SIG-M5 (cell line): Measurements from ENCODE around the gene CRTC3.
A peak's percentile ranks its signal among the peaks of the same experiment; 100 is the strongest.
"Not testable (repeated sequence)": the region's sequence is repeated elsewhere in the genome, so short reads cannot be mapped to it uniquely, and the experiment has no call there.

Experiments
- DNase-seq: peaks from one replicate; lab custom pipeline; 2025; lab: John Stamatoyannopoulos, UW

CRTC3 gene

DNA sequence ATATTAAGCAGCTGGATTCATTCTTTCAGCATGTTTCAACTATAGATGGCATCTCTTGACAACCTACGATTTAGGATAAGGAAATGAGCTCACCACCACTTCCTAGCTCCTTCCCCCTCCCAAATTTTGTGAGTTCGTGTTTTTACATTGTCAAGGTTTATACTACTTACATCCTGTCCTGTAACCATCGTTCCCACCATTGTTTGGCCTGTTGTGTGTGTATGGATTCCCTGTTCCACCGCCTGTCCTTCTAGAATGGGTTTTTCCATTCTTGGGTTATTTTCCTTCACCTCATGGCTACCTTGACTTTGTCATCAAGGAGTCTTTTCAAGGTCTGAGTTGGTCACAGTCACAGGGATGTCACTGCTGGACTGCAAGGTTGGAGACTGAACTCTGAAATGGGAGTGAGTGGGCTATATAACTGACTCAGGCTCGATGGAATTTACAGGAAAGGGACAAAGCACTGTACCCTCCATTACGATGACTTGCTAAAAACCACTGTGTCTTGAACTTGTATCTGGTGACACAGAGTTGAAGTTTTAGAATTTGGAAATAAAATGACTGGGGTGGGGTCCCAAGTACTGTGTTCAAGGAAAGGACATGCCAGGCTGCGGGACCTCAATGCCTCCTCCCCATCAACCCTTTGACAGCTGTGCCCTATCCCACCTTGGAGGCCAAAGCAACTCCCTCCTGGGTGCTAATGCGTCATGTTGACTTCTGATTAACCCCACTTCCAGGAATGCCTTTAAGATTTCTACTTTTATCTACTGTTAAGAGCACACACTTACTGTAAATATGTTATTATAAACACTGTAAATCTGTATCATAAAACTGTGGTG lies 120.6 kb downstream of the CRTC3 start:
- DNase-seq = no peak

DNA sequence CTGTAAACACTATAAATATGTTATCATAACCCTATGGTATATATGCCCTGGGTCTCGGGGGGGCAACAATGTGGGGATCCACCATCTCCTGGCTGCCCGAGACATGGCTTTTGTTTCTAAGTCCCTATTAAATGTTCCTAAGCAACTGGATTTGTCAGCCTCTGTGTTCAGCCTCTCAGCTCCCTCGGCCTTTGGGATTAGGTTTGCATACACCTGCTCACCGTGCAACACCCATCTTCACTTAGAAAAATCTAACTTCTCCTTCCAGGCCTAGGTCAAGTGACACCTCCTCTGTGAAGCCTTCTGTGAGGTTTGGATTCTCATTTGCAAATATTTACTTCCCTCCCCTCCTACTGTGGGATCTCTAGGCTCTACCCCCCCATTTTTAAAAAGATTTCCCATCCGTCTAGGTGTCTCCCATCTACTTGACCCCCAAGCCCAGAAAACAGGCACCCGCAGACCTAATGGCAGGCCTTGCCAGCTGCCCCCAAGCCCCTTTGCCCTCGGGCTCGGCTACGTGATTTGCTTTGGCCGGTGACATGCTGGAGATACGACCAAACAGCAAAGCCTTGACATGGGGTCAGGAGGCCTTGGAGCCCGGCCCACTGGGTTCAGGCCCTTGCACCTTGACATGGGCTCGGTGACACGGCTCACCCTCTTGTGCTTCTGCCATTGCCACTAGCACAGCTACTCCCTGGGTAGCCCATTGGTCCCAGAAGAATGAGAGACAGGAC lies 121.4 kb downstream of the CRTC3 start:
- no peak for DNase-seq

DNA sequence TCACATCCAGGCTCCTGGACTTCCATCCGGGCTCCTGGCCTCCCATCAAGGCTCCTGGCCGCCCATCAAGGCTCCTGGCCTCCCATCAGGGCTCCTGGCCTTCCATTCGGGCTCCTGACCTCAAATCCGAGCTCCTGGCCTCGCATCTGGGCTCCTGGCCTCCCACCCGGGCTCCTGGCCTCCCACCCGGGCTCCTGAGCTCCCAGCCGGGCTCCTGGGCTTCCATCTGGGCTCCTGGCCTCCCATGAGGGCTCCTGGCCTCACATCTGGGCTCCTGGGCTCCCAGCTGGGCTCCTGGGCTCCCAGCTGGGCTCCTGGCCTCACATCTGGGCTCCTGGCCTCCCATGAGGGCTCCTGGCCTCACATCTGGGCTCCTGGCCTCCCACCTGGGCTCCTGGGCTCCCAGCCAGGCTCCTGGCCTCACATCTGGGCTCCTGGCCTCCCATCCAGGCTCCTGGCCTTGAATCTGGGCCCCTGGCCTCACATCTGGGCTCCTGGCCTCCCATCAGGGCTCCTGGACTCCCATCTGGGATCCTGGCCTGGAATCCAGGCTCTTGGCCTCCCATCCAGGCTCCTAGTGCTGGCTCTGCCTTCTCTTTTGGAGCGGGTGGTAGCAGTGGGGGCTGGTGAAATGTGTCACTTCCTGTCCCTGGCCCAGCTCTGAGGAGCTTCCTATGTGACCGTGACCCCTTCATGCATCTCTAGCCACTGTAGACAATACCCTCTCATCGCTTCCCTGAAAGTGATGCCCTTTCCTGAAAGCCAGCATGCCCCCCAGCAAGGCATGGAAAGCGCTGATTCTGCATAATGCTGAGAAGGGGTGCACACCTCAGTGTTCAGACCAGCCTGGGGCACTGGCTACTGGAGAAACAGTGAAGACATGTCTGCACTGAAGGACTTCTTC lies 124.8 kb downstream of the CRTC3 start:
- no peak for DNase-seq

DNA sequence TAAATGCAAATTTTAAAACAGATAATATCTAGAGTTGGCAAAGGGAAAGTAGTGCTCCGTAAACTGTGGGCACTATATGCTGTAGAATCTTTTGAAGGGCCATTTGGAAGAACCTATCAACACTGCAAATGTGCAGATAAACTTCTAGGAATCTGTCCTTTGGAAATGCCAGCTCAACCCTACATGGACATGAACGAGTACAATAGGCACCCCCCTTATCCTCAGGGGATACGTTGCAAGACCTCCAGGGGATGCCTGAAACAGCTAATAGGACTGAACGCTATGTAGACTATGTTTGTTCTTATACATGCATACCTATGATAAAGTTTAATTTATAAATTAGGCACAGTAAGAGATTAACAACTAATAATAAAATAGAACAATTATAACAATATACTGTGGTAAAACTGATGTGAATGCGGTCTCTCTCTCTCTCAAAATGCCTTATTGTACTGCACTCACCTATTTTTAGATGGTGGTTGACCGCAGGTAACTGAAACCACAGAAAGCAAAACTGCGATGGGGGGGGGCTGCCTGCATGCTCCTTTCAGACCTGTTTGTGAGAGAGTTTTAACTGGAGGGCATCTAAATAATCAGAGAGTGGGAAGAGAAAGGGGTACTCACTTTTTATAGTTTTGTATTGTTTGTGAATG lies 127.9 kb downstream of the CRTC3 start:
- not testable (repeated sequence) for DNase-seq

DNA sequence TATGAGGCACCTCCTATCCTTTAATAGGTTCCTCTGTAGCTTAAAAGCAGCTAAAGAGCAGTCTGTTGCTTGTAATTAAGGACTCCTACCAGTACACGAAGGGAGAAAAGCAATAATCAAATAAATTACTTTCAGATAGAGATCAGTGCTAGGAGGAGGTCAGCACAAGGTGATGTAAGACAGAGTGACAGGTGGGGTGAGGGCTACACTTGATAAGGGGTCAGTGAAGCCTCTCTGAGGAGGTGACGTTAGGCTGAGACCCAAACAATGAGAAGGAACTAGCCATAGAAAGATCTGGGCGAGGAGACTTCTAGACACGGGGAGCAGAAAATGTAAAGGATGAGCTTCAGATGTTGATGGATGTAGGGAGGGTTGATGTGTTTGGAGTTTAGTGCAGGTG lies 129.8 kb downstream of the CRTC3 start:
- DNase-seq = no peak

DNA sequence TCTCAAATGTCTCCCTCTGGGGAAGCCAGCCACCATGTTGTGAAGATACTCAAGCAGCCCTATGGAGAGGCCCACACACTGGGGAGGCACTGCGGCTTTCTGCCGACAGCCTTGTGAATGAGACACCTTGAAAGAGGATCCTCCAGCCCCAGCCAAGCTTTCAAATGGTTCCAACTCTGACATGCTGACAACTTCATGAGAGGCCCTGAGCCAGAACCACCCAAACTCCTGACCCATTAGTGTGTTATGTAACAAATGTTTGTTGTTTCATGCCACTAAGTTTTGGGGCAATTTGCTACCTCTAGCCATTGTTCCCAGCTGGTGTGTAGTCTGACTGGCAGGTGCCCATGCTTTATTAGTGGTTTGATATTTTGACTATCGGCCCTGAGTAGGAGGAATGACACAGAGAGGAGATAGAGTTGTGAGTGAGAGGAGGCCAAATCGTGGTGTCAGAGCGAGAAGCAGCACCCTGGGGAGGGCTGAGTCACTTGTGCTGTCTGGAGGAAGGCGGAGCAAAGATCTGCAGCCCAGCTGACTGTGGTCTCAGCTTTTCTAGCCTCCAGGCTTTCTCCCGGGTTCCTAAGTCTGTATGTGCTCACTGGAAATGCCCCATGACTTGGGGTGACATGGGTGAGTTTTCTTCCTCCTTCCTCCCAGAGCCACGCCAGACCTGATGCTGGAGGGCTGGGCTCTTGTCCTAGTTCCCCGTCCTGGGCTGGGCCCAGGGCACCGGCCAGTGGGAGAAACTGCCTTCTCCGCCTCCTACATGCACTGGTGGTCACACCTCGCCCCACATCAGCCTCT lies 130.7 kb downstream of the CRTC3 start:
- DNase-seq = peak; percentile 87

DNA sequence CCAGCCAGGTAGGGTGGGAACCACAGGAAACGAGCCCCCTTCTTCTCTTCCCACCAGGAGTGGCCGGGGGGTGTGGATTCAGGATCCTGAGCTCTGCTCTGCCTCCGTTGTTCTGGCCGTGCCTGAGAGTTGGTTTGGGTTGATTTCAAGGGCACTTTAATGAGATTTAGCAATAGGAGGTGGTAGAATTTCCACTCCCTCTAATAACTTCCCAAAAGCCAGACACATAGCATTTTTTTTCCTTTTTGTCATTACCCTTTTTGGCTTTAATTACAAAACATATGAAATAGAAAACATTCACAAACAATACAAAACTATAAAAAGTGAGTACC lies 131.2 kb downstream of the CRTC3 start:
- DNase-seq = peak; percentile 71

DNA sequence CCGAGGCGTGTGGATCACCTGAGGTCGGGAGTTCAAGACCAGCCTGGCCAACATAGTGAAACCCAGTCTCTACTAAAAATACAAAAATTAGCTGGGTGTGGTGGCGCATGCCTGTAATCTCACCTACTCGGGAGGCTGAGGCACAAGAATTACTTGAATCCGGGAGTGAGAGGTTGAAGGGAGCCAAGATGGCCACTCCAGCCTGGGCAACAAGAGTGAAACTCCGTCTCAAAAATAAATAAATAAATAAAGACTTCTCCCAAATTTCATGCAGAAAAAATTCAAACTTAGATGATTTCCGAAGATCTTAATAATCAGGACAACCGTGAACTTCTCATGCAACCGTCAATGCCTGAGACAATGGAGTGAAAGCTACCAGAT lies 134.3 kb downstream of the CRTC3 start:
- DNase-seq = not testable (repeated sequence)

DNA sequence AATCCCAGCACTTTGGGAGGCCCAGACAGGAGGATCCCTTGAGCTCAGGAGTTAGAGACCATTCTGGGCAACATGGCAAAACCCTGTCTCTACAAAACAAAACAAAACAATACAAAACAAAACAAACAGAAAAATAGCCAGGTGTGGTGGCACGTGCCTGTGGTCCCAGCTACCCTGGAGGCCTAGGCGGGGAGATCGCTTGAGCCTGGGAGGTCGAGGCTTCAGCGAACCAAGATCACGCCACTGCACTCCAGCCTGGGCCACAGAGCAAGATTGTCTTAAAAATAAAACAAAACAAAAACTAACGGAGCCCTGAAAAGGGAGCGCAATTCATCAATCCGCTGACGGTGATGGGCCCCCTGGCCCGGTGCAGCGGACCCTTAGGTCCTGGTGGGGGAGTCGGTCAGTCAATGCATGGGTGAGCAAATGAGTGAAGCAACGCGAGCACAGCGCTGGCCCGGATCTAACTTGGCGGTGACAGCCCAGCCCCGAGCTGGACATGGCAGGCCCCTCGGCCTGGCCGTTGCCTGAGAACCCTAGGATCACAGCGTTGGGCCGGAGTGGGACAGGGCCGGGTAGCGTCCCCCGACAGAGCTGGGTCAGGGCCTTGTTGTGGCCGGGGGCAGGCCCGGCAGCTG lies 135.0 kb downstream of the CRTC3 start:
- DNase-seq = no peak

DNA sequence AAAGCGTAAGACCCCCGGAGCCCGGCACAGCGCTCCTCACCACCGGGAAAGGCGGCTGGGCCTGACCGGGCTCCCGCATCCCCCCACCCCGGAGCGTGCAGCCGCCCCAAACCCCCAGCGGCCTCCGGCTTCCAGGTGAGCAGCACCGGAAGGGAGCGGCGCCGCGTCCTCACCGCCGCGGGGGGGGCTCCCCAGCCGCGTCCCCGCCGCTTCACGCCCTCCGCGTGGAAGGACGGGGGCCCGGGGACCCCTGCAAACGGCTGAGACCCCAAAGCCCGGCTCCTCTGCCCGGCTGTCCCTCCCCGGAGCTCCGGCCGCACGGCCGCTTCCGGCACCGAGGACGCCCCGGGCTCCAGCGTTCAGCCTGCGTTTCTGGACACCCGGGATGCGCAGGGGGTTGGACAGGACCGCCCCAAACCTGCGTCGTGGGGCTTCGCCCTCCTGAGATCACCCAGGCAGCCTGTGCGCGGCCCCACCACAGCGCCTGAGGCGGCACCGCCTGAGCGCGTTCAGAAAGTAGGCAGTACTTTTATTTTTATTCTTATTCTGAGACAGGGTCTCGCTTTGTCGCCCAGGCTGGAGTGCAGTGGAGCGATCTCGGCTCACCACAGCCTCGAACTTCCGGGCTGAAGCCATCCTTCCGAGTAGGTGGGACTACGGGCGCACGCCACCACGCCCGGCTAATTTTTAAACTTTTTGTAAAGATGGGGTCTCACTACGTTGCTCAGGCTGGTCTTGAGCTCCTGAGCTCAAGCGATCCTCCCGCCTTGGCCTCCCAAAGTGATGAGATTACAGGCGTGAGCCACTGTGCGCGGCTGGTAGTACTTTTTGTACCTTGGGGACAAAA lies 135.8 kb downstream of the CRTC3 start:
- no peak for DNase-seq

DNA sequence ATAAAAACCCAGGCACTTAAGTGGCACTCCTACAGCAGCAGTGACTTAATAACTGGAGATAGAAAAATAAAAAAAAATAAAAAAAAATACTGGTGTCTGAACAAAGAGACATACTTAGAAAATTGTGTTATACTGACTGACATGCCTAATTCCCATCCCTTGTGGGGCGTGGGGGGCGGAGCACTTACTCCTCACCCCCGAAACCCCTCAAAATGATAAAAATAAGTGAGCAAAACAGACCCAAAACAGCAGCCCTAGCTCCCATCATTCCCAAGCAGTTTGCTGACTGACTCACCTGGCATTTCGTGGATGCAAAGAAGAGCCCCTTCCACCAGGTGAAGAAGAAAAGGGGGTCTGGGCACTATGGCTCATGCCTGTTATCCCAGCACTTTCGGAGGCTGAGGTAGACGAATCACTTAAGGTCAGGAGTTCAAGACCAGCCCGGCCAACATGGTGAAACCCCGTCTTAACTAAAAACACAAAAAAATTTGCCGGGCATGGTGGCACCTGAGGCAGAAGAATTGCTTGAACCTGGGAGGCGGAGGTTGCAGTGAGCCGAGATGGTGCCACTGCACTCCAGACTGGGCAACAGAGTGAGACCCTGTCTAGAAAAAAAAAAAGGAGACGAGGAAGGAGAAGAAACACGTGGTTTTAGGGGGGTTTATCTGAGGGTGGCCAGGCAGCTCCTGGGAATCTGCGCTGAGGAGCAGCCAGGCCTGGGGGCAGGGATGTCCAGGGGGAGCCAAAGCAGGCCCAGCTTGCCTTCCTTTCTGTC lies 136.6 kb downstream of the CRTC3 start:
- DNase-seq = no peak

DNA sequence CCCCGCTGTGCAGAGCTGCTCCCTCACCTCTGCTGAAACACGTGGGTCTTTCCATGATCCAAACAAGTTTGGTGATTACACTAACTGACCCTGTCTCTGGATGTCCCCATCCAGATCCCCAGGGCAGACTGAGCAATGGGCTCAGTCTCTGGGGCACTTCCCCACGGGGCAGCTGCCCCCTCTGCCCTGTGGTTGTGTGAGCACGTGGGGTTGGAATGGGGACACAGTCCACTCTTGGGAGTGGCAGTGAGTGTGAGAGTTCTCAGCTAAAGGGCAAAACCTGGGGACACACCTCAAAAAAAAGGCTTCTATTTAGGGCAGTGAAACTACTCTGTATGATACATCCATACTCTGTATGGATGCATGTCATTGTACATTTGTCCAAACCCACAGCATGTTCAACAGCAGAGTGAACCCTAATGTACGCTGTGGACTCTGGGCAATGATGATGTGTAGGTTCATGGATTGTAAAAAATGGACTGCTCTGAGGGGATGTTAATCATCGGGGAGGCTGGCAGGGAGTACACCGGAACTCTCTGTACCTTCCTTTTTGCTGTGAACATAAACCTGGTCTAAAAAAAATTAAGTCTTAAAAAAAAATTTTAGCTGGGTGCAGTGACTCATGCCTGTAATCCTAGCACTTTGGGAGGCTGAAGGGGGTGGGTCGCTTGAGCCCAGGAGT lies 137.5 kb downstream of the CRTC3 start:
- no peak for DNase-seq

DNA sequence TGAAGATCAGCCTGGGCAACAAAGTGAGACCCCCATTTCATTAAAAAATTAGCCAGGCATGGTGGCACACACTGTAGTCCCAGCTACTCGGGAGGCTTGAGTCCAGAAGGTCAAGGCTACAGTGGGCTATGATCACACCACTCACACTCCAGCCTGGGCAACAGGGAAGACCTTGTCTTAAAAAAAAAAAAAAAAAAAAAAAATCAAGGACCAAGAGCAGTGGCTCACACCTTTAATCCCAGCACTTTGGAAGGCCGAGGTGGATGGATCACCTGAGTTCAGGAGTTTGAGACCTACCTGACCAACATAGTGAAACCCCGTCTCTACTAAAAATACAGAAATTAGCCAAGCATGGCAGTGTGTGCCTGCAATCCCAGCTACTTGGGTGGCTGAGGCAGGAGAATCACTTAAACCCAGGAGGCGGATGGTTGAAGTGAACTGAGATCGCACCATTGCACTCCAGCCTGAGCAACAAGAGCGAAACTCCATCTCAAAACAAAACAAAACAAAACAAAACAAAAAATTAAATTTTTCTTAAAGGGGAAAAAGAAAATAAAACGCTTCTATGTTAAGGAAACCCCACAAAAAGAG lies 138.1 kb downstream of the CRTC3 start:
- not testable (repeated sequence) for DNase-seq

DNA sequence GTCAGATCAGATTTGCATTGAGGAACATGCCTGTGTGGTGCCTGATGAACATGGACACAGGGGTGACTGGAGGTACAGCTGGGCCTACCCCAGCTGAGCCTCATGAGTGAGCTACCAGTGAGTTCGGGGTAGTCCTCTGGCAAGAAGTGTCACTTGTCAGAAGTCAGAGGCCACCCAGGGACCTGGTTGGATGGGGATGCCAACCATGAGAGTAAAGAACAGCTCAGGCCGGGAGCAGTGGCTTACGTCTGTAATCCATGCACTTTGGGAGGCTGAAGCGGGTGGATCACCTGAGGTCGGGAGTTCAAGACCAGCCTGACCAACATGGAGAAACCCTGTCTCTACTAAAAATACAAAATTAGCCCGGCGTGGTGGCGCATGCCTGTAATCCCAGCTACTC lies 140.9 kb downstream of the CRTC3 start:
- DNase-seq = not testable (repeated sequence)

DNA sequence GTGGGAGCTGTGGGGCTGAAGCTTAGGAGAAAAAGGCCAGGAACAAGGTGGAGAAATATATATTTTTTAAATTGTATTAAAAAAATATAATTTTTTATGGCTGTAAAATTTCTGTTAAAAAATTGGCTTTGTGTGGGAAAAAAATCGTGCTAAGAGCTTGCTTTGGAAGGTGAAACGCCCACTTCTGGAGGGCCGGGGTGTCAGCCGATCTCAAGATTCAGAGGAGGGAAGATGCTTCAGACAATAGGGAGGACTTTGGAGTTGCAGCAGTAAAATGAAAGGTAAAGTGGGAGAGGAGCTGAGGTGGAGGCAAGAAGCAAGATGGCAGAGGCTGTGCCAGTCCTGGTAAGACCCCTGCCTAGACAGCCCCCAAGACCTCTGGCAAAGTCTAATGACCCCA lies 141.5 kb downstream of the CRTC3 start:
- no peak for DNase-seq

DNA sequence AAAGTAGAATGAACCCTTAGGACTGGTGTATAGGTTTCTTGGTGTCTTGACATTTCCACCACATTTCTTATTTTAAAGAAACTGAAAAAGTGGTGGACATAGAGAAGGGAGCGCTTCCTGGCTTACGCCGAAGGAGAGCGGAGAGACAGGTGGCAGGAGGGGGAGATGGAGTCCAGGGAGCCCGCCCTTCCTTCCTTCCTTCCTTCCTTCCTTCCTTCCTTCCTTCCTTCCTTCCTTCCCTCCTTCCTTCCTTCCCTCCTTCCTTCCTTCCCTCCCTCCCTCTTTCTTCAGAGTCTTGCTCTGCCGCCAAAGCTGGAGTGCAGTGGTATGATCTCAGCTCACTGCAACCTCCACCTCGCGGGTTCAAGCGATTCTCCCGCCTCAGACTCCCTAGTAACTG lies 143.6 kb downstream of the CRTC3 start:
- not testable (repeated sequence) for DNase-seq

DNA sequence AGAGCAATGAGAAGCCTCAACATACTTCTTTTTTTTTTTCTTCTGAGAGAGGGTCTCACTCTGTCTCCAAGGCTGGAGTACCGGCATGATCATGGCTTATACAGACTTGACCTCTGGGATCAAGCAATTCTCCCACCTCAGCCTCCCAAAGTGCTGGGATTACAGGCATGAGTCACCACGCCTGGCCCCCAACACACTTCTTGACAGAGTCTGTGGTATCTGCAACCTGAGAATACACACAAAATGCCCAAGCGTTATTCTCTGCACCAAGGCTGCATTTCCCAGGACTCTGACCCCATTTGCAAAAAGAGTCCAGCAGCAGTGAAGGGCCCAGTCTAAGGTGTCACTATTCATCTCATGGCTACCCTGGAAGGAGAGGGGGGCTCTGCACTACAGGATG lies 144.8 kb downstream of the CRTC3 start:
- DNase-seq = no peak

DNA sequence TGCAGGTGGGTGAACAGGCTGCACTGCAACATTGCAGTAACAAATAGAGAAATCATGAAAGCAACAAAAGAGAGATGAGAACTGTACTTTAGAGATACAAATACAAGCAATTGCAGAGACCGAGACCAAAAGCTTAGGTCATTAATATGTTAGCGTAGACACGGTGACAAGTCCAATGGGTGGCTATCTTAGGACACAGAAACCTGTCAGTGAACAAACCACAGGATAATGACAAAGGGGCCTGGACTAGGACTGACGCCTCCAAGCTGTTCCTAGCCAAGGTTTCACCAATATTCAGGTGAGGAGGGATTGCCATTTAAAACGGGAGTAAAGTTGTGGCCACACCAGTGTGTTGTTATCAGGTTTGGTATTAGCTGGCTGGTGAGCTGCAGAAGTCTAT lies 145.7 kb downstream of the CRTC3 start:
- no peak for DNase-seq
